ENCODE measurements around the gene CALD1.

The CALD1 gene

DNA sequence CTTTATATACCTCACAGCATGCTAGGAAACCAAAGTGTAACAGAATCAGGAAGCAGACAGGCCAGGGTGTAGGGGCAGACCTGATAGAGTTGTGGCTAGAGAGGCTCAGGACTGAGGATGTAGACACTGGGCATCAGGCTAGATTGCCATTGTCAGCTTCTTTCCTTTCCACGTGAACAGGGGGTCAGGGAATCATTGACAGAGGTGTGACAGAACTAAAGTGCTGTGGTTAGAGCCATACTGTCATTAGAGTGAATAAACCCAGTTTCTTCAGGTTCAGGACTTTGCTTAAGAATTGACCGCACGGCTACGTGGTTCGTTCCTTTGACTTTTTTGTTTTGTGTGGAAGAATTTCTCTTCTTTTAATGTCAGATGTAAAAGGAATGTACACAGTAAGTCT lies 90.7 kb downstream of the CALD1 start:
- no peak for DNase-seq

DNA sequence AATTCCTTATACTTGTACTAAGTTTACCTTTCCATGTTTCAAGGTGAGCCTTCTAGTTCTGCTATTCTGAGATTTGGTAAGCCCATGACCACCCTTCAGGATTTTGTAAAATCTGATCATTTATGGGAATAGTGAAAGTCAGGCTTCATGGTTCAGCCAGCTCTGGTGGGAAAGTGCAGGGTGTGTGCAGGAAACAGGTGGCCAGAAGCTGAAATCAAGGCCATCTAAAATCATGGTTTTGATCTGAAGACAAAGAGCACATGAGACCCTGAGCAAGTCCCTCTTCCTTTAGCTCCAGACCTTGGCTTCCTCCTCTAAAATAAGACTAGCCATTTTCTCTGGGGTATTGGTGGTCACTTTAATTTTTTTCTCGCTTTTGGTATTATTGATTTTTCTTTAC lies 91.3 kb downstream of the CALD1 start:
- no peak for DNase-seq

DNA sequence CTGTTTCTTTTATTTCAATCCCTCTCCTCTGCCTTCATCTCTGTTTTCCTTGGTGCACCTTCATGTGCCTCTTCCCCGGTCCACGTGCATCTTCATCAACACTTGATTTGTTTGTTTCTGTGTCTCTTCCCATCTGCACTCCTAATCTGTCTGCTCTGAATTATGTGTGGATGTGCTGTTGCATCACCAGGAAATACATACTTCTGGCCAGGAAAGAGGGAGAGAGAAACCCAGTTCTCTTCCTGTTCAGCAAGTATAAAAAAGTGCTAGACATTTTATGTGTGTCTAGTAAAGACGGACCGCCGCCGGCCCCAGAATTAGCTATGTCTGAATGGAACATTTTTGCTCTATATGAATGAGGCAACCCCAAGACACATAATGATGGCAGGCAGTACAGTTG lies 93.8 kb downstream of the CALD1 start:
- DNase-seq, result no peak

DNA sequence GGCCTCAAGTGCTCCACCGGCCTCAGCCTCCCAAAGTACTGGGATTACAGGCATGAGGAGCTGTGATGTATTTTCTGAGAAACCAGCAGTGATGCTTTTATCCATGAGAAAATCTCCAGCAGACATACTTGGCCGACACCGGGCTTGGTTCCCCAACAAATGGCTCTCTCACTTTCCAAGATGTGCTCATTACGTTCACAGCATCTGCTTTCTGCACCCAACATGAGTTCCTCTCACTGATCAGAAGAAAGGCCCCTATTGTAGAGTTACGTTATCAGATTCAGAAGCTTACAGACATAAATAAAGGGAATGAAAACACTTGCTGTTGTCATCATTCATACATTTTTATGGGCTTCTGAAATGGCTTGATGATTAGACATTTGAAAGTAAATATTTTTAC lies 95.0 kb downstream of the CALD1 start:
- no peak for DNase-seq

DNA sequence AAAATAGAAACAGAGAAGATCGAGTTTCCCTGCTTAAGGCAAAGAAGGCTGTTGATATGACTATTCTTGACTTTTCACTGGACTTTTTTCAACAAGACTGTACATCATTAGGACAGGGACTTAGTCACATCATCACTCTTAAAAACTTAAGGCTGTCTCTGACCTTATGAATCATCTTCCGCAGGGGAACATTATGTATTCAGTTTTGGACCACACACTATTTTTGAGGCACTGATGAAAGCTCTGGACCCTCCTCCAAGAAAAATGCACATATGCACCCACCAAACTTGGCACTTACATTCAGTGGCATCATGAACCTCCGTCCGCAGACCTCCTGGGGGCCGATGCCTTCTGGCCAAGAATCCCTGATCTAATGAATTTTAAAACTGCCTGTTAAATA lies 96.4 kb downstream of the CALD1 start:
- DNase-seq, result no peak

DNA sequence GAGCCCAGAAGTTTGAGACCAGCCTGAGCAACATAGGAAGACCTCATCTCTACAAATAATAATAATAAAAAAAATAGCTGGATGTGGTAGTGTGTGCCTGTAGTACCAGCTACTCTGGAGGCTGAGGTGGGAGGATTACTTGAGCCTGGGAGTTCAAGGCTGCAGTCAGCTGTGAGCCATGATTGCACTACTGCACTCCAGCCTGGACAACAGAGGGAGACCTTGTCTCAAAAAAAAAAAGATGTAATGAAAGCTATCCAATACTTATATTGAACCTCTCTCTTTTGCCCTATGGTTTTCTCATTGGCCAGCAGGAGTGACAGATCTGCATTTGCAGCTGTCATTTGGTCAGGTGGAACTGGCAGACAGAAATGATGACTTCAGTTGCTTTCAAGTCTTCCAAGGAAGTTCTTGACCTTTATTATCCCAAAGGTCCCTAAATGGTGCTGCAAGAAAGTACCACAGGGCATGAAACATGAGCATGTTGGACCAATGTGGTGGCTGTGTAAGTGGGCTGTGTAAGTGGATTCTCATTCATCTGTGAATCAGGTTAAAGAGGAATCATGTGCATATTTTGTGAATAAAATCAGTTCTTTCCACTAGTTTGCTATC lies 99.4 kb downstream of the CALD1 start:
- no peak for DNase-seq

DNA sequence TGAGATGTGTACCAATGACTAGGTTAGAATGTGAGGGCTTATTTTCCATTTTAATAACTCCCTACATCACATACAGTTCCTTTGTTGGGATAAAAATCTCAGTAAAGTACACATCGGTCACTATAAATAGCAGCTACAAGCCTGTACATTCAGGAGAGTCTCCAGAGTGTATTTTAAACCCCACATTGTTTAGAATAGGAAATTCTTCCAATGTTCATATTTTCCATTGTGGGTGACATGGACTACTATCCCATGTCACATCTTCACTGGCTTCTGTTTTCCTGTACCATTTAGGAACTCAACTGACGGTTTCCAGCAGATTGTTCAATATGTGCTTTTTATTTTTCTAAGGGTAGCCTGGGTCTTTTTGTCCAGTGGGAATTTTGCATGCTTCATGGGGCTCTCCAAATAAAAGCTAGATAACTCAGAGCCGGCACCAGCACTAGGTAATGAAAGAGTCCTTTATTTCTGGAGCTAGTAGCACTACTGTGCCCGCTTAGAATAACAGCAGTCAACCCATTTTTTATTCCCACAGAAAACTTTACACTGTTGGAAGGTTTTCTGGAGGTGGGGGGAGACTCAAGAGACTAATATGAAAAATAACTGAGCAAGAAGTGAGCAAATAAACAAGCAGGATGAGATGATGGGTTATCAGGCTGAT lies 100.5 kb downstream of the CALD1 start:
- no peak for DNase-seq

DNA sequence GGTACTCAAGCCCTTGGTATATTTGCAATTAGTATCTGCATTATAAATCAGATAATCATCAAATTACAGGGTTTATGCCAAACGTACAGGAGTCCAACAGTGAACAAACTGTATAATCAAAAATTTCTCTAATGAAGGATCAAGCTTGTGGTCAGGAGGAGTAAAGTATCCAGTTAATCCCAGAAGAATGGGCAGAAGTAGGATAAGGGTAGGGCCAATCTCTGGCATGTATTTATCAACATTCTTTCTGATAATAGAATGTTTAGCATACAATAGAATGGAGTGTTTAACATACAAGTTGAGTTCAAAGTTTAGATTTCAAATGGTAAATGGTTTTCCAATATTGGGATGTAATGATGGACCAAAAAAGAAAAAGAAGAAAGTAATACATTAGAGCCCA lies 103.0 kb downstream of the CALD1 start:
- DNase-seq, result no peak

DNA sequence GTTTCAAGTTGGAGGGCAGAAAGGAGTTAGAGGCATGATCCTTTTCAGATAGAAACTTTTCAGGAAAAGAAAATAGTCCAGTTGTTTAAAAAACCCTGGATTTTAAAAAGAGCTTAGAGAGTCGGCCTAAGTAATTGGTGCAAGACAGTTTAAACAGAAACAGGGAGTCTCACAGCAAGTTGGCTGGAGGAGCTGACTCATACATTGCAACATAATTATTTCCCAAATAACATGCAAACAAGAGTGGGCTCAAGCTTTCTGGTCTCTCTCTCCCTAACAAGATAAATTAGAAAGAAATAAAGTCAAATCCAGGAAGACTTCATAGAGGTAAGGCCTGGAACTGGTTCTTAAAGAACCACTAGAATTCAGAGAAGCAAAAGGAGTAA lies 106.5 kb downstream of the CALD1 start:
- DNase-seq, result no peak

DNA sequence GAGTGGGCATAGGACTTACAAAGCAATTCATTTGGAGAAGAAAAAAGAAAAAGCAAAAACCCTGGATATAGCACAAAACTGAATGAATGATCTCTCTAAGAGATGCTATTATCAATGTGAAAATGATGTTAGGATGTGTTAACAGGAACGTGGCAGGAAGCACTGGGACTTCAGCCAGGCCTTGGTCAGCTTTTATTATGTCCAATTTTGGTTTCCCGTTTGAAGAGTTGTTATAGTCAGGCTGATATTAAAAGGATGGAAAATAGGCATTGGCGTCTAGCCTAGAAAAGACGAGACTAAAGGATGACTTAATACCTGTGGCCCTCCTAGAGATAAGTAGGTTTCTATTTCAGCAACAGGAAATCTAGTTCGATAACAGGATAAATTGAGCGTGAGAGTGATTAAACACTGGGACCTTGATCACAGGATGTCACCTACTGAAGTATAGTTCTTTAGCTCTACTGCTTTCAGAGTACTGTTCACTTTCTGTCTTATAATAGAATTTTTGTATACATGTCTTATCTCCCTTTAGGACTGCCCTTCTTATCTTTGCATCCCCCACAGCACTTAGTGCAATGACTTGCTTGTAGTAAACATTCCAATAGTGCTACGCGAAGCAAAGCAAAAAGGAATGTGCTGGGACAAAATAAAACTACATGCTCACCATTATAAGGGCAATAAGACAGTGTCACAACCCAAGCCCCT lies 107.1 kb downstream of the CALD1 start:
- no peak for DNase-seq

DNA sequence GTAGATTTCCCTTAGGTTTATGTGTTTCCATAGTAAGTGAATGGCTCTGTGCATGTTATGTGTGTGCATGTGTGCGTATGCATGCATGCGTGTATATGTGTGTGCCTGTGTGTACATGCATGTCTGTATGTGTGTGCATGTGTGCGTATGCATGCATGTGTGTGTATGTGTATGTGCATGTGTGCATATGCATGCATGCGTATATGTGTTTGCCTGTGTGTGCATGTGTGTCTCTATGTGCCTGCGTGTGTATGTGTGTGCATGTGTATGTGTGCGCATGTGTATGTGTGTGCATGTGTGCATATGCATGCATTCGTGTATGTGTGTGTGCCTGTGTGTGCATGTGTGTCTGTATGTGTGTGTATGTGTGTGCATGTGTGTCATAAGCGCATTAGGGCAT lies 108.1 kb downstream of the CALD1 start:
- no peak for DNase-seq

DNA sequence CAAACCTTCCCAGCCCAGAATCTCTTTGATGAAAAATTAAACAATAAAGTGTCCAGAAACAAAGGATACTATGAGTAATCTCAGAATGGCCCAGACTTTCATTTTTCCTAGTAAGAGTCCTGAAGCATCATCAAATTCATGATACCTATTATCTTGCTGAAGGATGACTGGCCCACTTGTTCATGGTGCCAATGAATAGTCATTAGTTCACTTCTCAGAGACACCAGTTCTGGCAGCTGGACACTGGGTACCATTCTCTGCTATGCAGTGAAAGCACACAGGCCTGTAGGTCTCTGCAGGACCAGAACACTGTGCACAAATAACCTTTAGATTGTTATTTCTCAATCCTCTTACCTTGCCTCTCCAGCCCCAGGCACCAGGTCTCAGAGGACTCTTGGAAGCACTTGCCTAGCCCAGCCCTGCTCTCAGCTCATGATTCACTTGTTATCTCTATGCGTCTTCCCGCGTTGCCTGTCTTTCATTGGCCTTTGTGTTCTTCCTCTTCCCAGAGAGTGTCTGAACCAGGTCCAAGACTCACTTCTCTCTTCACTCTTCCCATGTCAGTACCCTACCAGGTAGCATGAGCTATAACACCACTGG lies 108.8 kb downstream of the CALD1 start:
- DNase-seq, result no peak

DNA sequence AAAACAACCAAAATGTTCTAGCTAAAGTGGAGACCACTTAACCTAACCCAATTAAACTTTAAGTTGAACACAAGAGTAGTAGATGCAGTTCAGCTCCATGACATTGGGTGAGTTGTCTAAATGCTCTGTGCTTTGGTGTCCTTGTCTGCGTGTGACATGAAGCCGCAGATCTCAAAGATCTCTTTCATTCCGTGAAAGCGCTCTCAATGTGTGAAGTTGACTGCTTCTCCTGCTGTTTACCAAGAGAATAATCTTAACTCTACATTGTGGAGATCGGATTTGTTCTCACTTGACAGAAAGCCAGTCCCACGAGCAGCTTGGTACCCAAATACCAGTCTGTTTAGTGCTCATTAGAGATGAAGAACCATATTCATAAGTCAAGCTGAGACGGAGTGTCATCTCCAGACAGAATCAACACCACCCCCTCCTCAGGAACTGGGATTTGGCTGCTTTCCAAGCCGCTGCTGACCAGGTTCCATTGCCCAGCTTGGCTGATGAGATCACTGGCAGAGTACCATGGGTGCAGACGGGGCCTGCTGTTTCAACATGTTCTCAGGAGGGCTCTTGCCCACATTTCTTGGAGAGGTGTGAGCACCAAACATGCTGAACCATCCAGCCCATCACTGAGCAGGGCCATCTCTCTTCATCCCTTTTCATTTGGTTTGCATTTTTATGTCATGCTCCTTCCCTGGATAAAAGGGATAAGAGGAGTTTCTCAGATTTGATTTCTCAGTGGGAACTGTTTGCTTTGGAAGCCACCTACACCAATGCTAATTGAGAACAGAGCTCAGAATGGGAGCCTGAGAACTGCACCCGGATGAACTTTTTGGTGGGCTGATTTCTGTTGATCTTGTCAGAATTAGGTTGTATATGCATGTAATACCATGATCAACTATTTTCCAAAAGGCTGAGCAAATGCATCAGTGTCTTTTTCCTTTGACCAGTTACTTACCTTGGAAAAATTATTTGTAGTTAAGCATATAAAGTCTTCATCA lies 111.1 kb downstream of the CALD1 start:
- DNase-seq, result no peak

DNA sequence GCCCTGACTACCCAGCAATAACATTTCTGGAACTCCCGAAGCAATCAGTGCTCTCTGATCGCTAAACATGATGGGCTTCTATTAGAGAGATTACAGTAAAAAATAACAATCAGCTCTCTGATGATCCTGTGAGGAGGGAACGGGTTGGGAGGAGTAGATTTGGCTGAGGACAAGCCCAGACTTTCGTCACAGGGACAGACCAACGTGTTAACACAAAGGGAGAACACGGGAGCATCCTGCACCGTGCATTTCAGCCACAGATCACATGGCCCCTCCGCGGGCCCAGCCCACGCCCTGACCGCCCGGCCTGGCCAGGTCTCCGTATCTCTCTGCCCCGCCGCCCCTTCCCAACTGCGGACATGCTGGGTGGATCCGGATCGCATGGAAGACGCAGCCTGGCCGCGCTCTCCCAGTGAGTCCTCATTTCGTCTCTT lies 111.8 kb downstream of the CALD1 start:
- no peak for DNase-seq

DNA sequence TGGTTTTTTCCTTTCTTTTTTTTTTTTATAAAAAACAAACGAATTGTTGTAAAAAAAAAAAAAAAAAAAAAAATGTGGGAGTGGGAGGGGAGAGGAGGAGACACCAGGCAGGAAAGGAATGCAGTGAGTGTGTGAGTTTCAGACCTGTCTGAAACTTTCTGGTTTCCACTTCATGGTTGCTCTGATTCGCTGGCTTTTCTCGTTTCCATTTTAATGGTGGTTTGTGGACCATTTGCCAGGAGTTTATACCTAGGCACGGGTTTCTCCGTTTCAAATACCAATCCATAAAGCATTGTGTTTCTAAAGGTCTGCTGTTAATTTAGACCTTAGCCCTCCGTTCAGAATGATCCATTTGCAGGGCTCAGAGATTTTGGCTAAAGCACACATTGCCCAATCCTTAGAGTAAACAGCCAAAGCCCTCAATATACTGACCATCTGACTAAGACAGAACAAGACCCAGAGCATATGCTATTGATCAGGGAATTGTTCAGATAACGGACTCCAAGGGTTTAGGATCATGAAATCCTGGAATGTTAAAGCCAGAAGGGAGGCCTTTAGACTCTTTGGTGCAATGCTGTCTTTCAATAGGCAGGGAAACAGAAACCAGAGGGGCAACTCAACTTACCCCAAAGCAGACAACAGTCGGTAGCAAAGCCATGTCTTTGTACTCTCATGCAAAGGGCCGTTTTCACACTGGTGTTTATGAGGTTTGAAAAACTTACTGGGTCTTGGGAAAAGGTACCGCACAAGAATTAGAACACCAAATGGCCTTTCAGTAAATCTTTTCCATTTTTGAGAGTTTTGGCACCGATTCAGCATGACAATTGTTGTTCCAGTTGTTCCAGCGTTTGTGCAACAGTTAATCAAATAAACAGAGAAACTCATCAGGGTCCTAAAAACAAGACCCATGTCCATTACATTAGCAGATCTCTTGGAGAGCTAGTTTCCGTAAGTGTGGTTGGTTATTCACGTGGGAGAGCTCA lies 112.6 kb downstream of the CALD1 start:
- DNase-seq, result no peak

DNA sequence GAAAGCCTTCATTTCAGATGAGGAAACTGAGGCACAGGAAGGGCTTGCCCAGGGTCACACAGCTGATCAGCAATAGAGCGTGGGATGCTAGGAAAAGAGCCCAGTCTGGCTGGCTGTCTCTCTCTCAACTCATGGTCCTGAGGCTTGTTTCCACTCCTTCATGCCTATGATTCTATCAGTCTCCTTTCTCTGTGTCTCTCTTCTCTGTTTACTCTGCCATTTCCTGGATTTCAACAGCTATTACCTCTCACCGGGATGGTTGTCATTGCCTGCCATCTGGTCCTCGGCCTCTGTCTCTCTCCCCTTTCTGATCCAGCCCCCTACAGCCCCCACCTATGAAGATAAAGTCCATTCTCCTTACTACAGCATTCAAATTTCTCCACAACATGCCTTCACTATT lies 113.5 kb downstream of the CALD1 start:
- no peak for DNase-seq

DNA sequence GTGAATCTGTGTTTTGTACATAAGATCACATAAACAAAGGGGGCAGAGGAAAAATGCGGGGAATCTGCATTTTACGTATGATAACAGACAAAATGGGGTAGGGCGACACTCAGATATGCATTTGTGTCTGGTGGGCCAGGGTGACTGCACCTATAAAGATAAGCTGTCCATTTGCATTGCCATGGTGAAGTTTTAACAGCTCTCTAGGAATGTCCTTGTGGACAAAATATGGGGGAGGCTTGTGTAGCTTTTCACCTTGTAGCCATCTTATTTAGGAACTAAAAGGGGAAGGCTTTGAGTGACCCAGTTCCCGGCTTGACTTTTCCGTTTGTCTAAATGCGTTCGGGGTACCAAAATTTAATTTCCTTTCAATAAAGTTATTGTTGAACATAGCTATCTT lies 114.5 kb downstream of the CALD1 start:
- no peak for DNase-seq

DNA sequence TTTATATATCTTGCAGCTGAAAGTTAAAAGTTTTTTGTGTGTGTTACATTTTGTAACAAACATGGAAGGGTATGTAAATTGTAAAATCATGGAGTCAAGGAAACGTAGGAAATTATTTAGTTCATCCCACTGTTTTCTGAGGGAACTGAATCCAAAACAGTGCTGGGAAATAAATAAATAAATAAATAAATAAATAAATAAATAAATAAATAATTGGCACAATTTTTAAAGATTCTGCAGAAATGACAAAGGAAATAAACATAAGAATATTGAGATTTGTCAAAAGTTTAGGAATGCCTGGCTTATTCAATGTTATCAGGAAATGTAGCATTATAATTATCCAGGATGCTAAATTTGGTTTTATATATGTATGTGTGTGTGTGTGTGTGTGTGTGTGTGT lies 115.5 kb downstream of the CALD1 start:
- DNase-seq, result no peak

DNA sequence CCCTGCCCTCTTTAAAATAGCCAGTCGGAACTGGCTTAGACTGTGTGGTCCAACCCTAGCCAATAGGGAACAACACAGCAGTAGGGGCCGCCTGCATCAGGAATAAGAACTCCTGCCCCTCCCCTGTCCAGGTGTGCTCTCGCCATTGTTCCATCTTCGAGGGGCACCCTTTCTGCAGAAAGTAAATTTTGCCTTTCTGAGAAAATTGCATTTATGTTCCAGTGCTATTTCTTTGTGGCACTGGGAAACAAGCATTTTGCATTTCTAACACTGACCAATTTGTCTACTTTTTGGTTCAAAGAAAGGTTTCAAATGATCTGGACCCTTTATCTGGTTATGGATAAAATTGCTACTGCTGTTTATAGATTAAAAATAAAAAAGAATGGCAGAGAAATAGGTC lies 116.6 kb downstream of the CALD1 start:
- no peak for DNase-seq

DNA sequence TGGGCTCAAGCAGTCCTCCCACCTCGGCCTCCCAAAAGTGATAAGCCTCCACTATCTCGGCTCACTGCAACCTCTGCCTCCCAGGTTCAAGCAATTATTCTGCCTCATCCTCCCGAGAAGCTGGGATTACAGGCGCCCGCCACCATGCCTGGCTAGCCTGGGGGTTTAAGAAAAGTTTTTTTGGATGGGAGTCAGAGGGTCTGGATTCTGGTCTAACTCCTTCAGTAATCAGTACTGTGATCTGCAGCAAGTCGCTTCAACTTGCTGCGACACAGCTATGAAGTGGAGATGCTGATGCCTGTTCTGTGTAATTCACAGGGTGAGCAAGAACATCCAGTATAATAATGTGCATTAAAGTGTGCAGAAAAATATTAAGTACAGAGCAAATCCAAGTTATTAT lies 118.5 kb downstream of the CALD1 start:
- DNase-seq, result no peak

DNA sequence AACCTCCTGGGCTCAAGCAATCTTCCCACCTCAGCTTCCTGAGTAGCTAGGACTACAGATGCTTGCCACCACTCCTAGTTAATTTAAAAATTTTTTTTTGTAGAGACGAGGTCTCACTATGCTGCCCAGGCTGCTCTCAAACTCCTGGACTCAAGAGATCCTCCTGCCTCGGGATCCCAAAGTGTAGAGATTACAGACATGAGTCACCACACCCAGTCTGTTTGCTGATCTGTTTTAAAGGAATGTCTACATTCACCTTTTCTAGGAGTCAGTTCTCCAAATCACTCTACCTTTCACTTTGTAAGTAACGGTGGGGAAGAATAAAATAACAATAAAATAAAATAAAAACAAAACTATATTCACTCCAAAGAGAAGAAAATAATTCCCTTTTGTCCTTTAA lies 120.3 kb downstream of the CALD1 start:
- DNase-seq, result no peak
